Hepatocyte (in vitro differentiated cells): ENCODE results near the gene CD44. TPM values are rescaled to one million over a fixed set of nuclear protein-coding genes. Genes with fewer than 3 reads are reported as not detected.

Source experiments
- DNase-seq: peaks from one replicate; pipeline ENCODE4 v3.0.0-alpha.2; 2016; ENCODE audit warnings: low spot score
- H2AFZ ChIP-seq: fragments of 200-600 bp; sonication (generic); 2 replicates; pipeline ENCODE4 v1.6.0; 2016; ENCODE audit warnings: antibody characterized with exemption, mild to moderate bottlenecking
- H3K27ac ChIP-seq: fragments of 200-600 bp; sonication (generic); 2 replicates; pipeline ENCODE4 v1.5.1; 2016; ENCODE audit warnings: mild to moderate bottlenecking
- H3K27me3 ChIP-seq: fragments of 200-600 bp; sonication (generic); 2 replicates; pipeline ENCODE4 v1.6.1; 2016
- H3K36me3 ChIP-seq: fragments of 200-600 bp; sonication (generic); replicated peaks from 2 replicates; pipeline ENCODE4 v1.5.1; 2016; ENCODE audit warnings: low read depth; ENCODE audit not compliant: insufficient read depth
- H3K4me1 ChIP-seq: fragments of 200-600 bp; sonication (generic); 2 replicates; pipeline ENCODE4 v1.5.1; 2016; ENCODE audit warnings: mild to moderate bottlenecking, moderate library complexity; ENCODE audit not compliant: insufficient read depth
- H3K4me2 ChIP-seq: fragments of 200-600 bp; sonication (generic); 2 replicates; pipeline ENCODE4 v1.6.0; 2016
- H3K4me3 ChIP-seq: fragments of 200-600 bp; sonication (generic); 2 replicates; pipeline ENCODE4 v1.5.1; 2016; ENCODE audit warnings: mild to moderate bottlenecking
- H3K79me2 ChIP-seq: fragments of 200-600 bp; sonication (generic); 2 replicates; pipeline ENCODE4 v1.6.0; 2017; ENCODE audit warnings: mild to moderate bottlenecking
- H3K9me2 ChIP-seq: fragments of 200-600 bp; sonication (generic); replicated peaks from 2 replicates; pipeline ENCODE4 v1.6.0; 2017; ENCODE audit warnings: mild to moderate bottlenecking; ENCODE audit not compliant: insufficient read depth
- H3K9me3 ChIP-seq: fragments of 200-600 bp; sonication (generic); 2 replicates; pipeline ENCODE4 v1.5.1; 2016; ENCODE audit warnings: low read depth, mild to moderate bottlenecking
- H4K20me1 ChIP-seq: fragments of 200-600 bp; sonication (generic); 2 replicates; pipeline ENCODE4 v1.6.0; 2016; ENCODE audit warnings: mild to moderate bottlenecking; ENCODE audit not compliant: insufficient read depth, poor library complexity, severe bottlenecking
- CTCF ChIP-seq: fragments of 200-600 bp; sonication (generic); IDR thresholded peaks from 2 replicates; pipeline ENCODE4 v1.5.1; 2016; ENCODE audit warnings: antibody characterized with exemption, mild to moderate bottlenecking; ENCODE audit not compliant: poor library complexity
- EZH2 ChIP-seq: fragments of 200-600 bp; sonication (generic); IDR thresholded peaks from 2 replicates; pipeline ENCODE4 v1.6.1; 2016; ENCODE audit warnings: antibody characterized with exemption, mild to moderate bottlenecking, borderline replicate concordance
- EZH2phosphoT487 ChIP-seq: fragments of 200-600 bp; sonication (generic); IDR thresholded peaks from one replicate; pipeline ENCODE4 v1.6.1; 2018; ENCODE audit warnings: antibody characterized with exemption, mild to moderate bottlenecking, low read depth, moderate library complexity; ENCODE audit not compliant: unreplicated experiment, severe bottlenecking
- whole genome bisulfite sequencing: methylation state at CpG from one replicate; pipeline ENCODE4 v1.1.6; 2016; ENCODE audit warnings: low lambda C conversion rate; ENCODE audit errors: missing lambda C conversion rate; 5-methylcytosine and 5-hydroxymethylcytosine counted together
- polyA plus RNA-seq: library from polyadenylated mRNA; unstranded; fragments of >200 nt; fragmentation: Nextera tagmentation; extraction: Ambion mirVana; gene quantifications from 2 replicates; pipeline ENCODE4 v1.2.1, GENCODE V29; 2016
- total RNA-seq: library from RNA; depleted of rRNA; stranded (reverse); fragments of >200 nt; gene quantifications from 2 replicates; pipeline ENCODE4 v1.2.3, GENCODE V29; 2014

The CD44 gene
- total and polyA plus RNA-seq, 2 experiments from 2014 or later = 17.5 to 29.5 TPM

- Histone ChIP-seq H3K27ac (no peak overlapping the region), H2AFZ (no peak overlapping the region), H3K9me2 (no peaks in the 10 kb centered on the region), H3K27me3 (no peaks in the 10 kb centered on the region), H3K9me3 (no peaks in the 10 kb centered on the region), H3K4me2 (no peak overlapping the region), H3K4me1 (no peaks in the 10 kb centered on the region), H3K4me3 (no peak overlapping the region), H3K79me2 (no peaks in the 10 kb centered on the region), H4K20me1 (no peaks in the 10 kb centered on the region), H3K36me3 (no peaks in the 10 kb centered on the region)
- no peak for TF ChIP-seq EZH2phosphoT487
- WGBS = 95% methylated on average over 6 of the region's 6 CpGs
- no peak for DNase-seq
These were observed 43.5 kb downstream of the CD44 start for GRCh38 chr11:35182317-35182939.

GRCh38 chr11:35183326-35183925 is 44.5 kb downstream of the CD44 start:
- TF ChIP-seq EZH2 (no peak), EZH2phosphoT487 (no peak), CTCF (no peak)
- H3K27ac ChIP-seq = no peak overlapping the region
- WGBS = 46% methylated on average over 2 of the region's 2 CpGs
- no peak overlapping the region for H2AFZ ChIP-seq
- H3K9me3 ChIP-seq = no peaks in the 10 kb centered on the region
- H3K79me2 ChIP-seq = no peaks in the 10 kb centered on the region
- no peak for DNase-seq
- H3K4me2 ChIP-seq = no peak overlapping the region
- no peaks in the 10 kb centered on the region for H3K4me1 ChIP-seq
- H3K36me3 ChIP-seq = no peaks in the 10 kb centered on the region
- no peak overlapping the region for H3K4me3 ChIP-seq
- H4K20me1 ChIP-seq = no peaks in the 10 kb centered on the region
- H3K9me2 ChIP-seq = no peaks in the 10 kb centered on the region
- no peaks in the 10 kb centered on the region for H3K27me3 ChIP-seq

- no peak overlapping the region for H3K4me3 ChIP-seq
- WGBS = 43% methylated on average over 2 of the region's 2 CpGs
- H3K9me3 ChIP-seq = no peaks in the 10 kb centered on the region
- H4K20me1 ChIP-seq = no peaks in the 10 kb centered on the region
- H3K4me1 ChIP-seq = peaks cover 5% of the 10 kb centered on the region
- no peaks in the 10 kb centered on the region for H3K9me2 ChIP-seq
- H3K79me2 ChIP-seq = no peaks in the 10 kb centered on the region
- no peaks in the 10 kb centered on the region for H3K36me3 ChIP-seq
- no peak overlapping the region for H2AFZ ChIP-seq
- TF ChIP-seq EZH2 (no peak), CTCF (no peak), EZH2phosphoT487 (no peak)
- no peaks in the 10 kb centered on the region for H3K27me3 ChIP-seq
- no peak for DNase-seq
- H3K27ac ChIP-seq = no peak overlapping the region
- H3K4me2 ChIP-seq = no peak overlapping the region
These were observed 46.7 kb downstream of the CD44 start for GRCh38 chr11:35185696-35186095.

- Histone ChIP-seq H3K4me1 (peaks cover 28% of the 10 kb centered on the region), H3K79me2 (no peaks in the 10 kb centered on the region), H3K4me3 (no peak overlapping the region), H2AFZ (no peak overlapping the region), H3K36me3 (no peaks in the 10 kb centered on the region), H3K9me3 (no peaks in the 10 kb centered on the region), H3K4me2 (no peak overlapping the region), H3K27me3 (no peaks in the 10 kb centered on the region), H4K20me1 (no peaks in the 10 kb centered on the region), H3K9me2 (no peaks in the 10 kb centered on the region), H3K27ac (no peak overlapping the region)
- no peak for DNase-seq
- 86% methylated on average over 3 of the region's 3 CpGs for WGBS
- TF ChIP-seq EZH2phosphoT487 (no peak), EZH2 (no peak), CTCF (no peak)
These were observed 49.0 kb downstream of the CD44 start for GRCh38 chr11:35187996-35188395.
